Lower leg skin (tissue), 3 donors: ENCODE measurements around the gene KCTD4.

Source experiments
- CTCF ChIP-seq, 3 donors: fragments of 450-650 bp; IDR thresholded peaks; one replicate each; pipeline ENCODE4 v1.5.1; 2016; ENCODE audit warnings: antibody characterized with exemption in 3 of 3, mild to moderate bottlenecking in 3 of 3, moderate library complexity in 2 of 3
- POLR2A ChIP-seq, 2 donors: fragments of 450-650 bp; IDR thresholded peaks; one replicate each; pipeline ENCODE4 v1.6.1; 2016 to 2017; ENCODE audit warnings: antibody characterized with exemption in 2 of 2, mild to moderate bottlenecking in 1 of 2, moderate library complexity in 1 of 2

GRCh38 chr13:45184693-45185092 lies 16.2 kb downstream of the KCTD4 start:
- TF ChIP-seq CTCF (IDR thresholded peaks at IDR 0.05) (no peak), POLR2A (IDR thresholded peaks at IDR 0.05) (no peak)
